ENCODE data around the gene GPR135. TPM values are rescaled to one million over a fixed set of nuclear protein-coding genes. Genes with fewer than 3 reads are reported as not detected.
A peak's percentile ranks its signal among the peaks of the same experiment; 100 is the strongest.

GPR135 gene
- total RNA-seq, 4 donors from 2014 or later, result 4.1 to 6.8 (median 5.1) TPM

- ATAC-seq (ENCODE audit: low FRiP score) (no peak), DNase-seq (ENCODE audit: low spot score) (no peak)
- no peak for TF ChIP-seq CTCF (IDR thresholded peaks at IDR 0.05)
Observed at GRCh38 chr14:59478540-59478939, 13.4 kb upstream of the GPR135 start.

- DNase-seq (ENCODE audit: low spot score) (no peak), ATAC-seq (ENCODE audit: low FRiP score) (no peak)
- no peak for TF ChIP-seq CTCF (IDR thresholded peaks at IDR 0.05)
Observed at GRCh38 chr14:59475709-59476108, 10.5 kb upstream of the GPR135 start.

DNA sequence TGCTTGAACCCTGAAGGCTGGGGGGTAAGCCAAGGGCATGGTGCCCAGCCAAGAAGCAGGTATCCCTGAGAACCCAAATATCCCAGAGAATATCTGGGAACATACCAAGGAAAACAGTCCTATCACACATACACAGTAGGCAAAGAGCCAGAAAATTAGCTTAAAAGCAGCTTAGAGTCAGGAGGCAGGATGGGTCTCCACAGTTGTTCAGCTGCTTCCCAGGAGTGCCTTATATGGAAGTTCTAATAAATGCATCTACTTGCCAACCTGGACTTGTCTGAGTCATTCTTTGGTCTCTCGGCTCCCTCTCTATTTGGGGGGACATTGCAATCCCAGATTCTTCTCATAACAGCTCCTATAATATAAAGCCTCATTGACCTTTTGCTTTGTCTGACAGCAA lies 9.0 kb upstream of the GPR135 start:
- TF ChIP-seq CTCF (IDR thresholded peaks at IDR 0.05), result no peak
- DNase-seq (ENCODE audit: low spot score) (no peak), ATAC-seq (ENCODE audit: low FRiP score) (no peak)

GRCh38 chr14:59464486-59465315 lies 479 bp downstream of the GPR135 start:
- TF ChIP-seq CTCF (IDR thresholded peaks at IDR 0.05), result no peak
- DNase-seq (ENCODE audit: low spot score), result peak; percentile 37
- ATAC-seq (ENCODE audit: low FRiP score), result peak; percentile 86

DNA sequence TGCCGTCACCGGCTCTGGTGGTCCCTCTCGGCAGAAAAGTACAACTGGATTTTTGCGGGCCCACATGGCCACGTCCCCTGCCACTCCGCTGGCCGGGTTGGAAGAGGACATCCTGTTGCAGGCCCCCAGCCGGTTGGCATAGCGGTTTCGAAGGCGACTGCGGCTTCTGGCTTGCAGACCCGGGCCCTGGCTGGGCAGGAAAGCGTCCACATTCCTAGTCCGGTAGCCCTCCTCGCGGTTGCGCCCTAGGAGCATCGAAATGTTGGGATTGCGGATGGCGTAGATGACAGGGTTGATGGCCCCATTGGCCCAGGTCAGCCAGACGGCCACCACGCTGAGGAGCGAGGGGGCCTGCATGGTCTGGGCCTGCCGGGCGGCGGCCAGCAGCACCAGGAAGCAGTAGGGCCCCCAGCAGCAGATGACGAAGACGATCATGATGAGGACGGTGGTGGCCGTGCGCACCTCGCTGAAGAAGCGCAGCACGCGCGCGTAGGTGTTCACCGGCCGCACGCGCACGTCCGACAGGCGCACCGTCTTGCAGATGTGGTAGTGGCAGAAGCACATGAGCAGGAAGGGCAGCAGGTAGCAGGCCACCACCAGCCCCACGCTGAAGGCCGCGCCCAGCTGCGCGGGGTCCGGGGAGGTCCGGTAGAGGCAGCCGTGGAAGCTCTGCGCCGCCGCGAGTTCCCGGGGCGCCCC lies 1.2 kb downstream of the GPR135 start:
- no peak for DNase-seq (ENCODE audit: low spot score)
- peak; percentile 29 for ATAC-seq (ENCODE audit: low FRiP score)
- TF ChIP-seq CTCF (IDR thresholded peaks at IDR 0.05), result no peak

DNA sequence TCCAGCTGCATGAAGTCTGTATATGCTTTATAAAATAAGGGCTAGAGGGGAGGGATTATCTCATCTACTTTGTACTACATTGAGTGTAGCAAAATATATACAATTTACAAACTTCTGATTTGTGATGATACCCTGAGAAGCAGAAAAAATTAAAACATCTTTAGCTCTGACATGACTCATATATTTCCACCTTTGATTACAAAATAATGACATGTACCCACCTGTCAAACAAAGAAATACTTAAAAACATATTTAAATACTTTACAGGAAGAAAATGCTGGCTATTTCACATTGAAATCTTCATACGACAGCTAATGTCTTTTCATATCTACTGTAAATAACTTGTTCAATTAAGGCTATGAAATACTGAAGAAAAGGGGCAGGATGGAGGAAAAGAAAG lies 3.3 kb downstream of the GPR135 start:
- no peak for DNase-seq (ENCODE audit: low spot score)
- TF ChIP-seq CTCF (IDR thresholded peaks at IDR 0.05), result no peak
- ATAC-seq (ENCODE audit: low FRiP score), result no peak

Data from omental fat pad (tissue), 4 donors.